ENCODE results near the gene KRTAP10-3. TPM values are rescaled to one million over a fixed set of nuclear protein-coding genes. Genes with fewer than 3 reads are reported as not detected.
A peak's percentile ranks its signal among the peaks of the same experiment; 100 is the strongest.

Gene KRTAP10-3
- total and polyA plus RNA-seq, 9 donors, result not detected

DNA sequence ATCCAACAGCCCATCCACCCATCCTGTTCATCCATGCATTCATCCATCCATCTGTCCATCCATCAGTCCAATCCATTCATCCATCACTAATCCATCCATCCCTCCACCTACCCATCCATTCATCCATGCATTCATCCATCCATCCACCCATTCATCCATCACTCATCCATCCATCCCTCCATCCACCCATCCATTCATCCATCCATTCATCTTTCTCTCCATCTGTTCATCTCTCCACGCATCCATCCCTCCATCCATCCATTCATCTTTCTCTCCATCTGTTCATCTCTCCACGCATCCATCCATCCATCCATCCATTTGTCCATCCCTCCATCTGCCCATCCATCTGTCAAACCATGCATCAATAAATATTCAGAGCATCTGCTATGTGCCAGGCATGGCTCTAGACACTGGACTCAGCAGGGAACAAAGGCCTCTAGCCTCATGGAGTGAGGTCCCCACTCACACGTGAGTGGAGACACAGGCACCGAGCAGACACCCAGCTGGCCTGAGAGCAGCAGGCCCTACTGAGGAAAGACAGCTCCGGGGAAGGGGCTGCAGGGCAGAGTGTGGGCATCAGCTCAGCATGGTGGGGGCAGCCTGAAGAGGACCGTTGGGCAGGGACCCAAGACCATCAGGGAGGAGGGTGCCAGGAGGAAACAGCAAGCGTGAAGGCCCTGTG lies 28.2 kb downstream of the KRTAP10-3 start:
- Histone ChIP-seq H3K27ac (no peak overlapping the region), H3K4me3 (no peak overlapping the region), H3K36me3 (no peaks in the 10 kb centered on the region), H3K4me1 (ENCODE audit: insufficient read depth) (no peaks in the 10 kb centered on the region), H3K27me3 (no peaks in the 10 kb centered on the region), H3K9me3 (no peaks in the 10 kb centered on the region)
- WGBS, 3 donors, result 85 to 88% (median 86%) methylated on average over 7 of the region's 7 CpGs
- intact Hi-C loops (cut with DNase I), result no loop called here
- no peak for DNase-seq
- TF ChIP-seq, protein P1, sequence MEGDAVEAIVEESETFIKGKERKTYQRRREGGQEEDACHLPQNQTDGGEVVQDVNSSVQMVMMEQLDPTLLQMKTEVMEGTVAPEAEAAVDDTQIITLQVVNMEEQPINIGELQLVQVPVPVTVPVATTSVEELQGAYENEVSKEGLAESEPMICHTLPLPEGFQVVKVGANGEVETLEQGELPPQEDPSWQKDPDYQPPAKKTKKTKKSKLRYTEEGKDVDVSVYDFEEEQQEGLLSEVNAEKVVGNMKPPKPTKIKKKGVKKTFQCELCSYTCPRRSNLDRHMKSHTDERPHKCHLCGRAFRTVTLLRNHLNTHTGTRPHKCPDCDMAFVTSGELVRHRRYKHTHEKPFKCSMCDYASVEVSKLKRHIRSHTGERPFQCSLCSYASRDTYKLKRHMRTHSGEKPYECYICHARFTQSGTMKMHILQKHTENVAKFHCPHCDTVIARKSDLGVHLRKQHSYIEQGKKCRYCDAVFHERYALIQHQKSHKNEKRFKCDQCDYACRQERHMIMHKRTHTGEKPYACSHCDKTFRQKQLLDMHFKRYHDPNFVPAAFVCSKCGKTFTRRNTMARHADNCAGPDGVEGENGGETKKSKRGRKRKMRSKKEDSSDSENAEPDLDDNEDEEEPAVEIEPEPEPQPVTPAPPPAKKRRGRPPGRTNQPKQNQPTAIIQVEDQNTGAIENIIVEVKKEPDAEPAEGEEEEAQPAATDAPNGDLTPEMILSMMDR (IDR thresholded peaks at IDR 0.05), result no peak
- no peak for TF ChIP-seq POLR2A (IDR thresholded peaks at IDR 0.05)
- no peak for TF ChIP-seq EP300 (IDR thresholded peaks at IDR 0.05)

DNA sequence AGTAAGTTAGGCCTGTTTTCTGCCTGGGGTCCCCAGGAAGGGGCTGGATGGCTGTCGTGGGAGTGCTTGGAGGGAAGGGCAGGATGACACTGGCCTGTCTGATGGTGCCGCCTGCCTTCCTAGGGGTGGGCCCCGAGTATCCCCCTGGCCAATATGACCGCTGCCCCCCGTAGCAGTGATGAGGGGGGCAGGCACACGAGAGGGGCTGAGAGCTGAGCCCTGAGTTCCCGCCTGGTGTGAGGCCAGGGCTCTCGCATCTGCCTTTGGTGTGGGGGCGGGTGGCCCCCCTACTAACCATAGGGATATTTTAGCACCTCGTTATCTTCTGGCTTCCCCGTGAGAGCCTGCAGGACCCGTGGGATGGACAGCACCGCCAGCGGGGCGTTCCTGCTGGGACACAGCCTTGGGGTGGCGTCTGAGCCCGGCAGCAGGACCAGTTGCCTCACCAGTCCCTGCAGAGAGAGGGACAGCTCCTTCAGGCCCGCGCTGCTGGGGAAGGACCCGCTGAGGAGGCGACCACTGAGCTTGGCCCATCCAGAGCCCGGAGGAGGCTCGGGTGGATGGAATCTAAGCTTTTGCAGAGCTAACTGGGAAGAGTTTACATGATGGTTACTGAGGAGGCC lies 29.0 kb downstream of the KRTAP10-3 start:
- no peaks in the 10 kb centered on the region for H3K36me3 ChIP-seq
- TF ChIP-seq, protein P1 (IDR thresholded peaks at IDR 0.05), result no peak
- TF ChIP-seq EP300 (IDR thresholded peaks at IDR 0.05) (no peak), POLR2A (IDR thresholded peaks at IDR 0.05) (no peak)
- H3K27ac ChIP-seq, result no peak overlapping the region
- DNase-seq, result peak in 1 of 5 donors; percentile 24
- no peaks in the 10 kb centered on the region for H3K4me1 ChIP-seq (ENCODE audit: insufficient read depth)
- no peaks in the 10 kb centered on the region for H3K27me3 ChIP-seq
- H3K4me3 ChIP-seq, result no peak overlapping the region
- no peaks in the 10 kb centered on the region for H3K9me3 ChIP-seq
- 56 to 60% (median 59%) methylated on average over 23 of the region's 23 CpGs for WGBS, 3 donors
- intact Hi-C loops (cut with DNase I), result loop anchor here in 1 of 4 donors (10.0 kb wide), 1 partner anchor 195 kb away; no protein-coding TSS in a partner anchor

DNA sequence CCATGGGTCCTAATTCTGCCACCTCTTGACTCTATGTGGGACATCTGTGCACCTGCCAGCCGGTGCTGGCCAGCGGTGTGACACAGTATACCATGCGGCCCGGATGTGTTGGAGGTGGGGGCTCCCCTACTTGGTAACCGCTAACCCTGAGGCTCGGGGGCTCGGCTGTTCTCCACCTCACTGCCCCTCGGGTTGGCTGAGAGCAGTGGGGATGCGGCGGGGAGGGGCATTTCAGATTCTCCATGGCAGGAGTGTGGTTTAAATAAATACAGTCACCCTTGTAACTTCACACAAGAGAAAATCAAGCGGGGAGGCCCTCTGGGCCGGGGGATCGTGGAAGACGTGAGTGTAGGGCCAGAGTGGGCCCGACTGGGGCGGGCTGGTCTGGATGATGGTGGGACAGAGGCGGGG lies 29.6 kb downstream of the KRTAP10-3 start:
- no peak overlapping the region for H3K4me3 ChIP-seq
- TF ChIP-seq EP300 (IDR thresholded peaks at IDR 0.05) (no peak), POLR2A (IDR thresholded peaks at IDR 0.05) (no peak)
- TF ChIP-seq, protein P1 (IDR thresholded peaks at IDR 0.05), result no peak
- H3K27ac ChIP-seq, result no peak overlapping the region
- no peak for DNase-seq
- H3K36me3 ChIP-seq, result no peaks in the 10 kb centered on the region
- intact Hi-C loops (cut with DNase I), result loop anchor here in 1 of 4 donors (10.0 kb wide), 1 partner anchor 196 kb away; no protein-coding TSS in a partner anchor
- WGBS, 3 donors, result 89 to 91% (median 90%) methylated on average over 17 of the region's 17 CpGs
- no peaks in the 10 kb centered on the region for H3K9me3 ChIP-seq
- H3K4me1 ChIP-seq (ENCODE audit: insufficient read depth), result no peaks in the 10 kb centered on the region
- no peaks in the 10 kb centered on the region for H3K27me3 ChIP-seq

DNA sequence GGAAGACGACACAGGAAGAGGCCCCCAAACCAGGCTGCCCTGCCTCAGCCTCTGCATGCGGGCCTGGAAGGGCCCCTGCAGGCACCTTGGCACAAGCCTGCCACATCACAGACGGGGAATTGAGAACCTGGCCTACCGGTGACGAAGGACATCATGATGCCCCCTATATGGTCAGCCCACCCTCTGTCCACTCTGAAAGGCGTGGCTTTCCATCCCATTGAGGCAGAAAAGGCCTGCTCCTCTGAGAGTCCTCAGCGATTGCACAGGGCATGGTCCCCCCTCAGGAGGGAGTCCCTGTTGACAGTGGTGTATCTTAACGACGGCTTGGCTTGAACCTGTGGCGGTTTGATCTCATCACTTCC lies 30.0 kb downstream of the KRTAP10-3 start:
- Histone ChIP-seq H3K27me3 (no peaks in the 10 kb centered on the region), H3K4me3 (no peak overlapping the region), H3K36me3 (no peaks in the 10 kb centered on the region), H3K27ac (no peak overlapping the region), H3K9me3 (no peaks in the 10 kb centered on the region), H3K4me1 (ENCODE audit: insufficient read depth) (no peaks in the 10 kb centered on the region)
- WGBS, 3 donors, result 83 to 89% (median 86%) methylated on average over 10 of the region's 10 CpGs
- intact Hi-C loops (cut with DNase I), result loop anchor here in 1 of 4 donors (10.0 kb wide), 1 partner anchor 196 kb away; no protein-coding TSS in a partner anchor
- TF ChIP-seq, protein P1 (IDR thresholded peaks at IDR 0.05), result no peak
- no peak for TF ChIP-seq POLR2A (IDR thresholded peaks at IDR 0.05)
- no peak for TF ChIP-seq EP300 (IDR thresholded peaks at IDR 0.05)
- no peak for DNase-seq

Data from ovary (tissue), 9 donors.